Measurements from ENCODE around the gene GNA14. TPM values are rescaled to one million over a fixed set of nuclear protein-coding genes. Genes with fewer than 3 reads are reported as not detected.

GNA14 gene
- total and polyA plus RNA-seq, 2 experiments from 2014 or later = 3.9 to 10.5 TPM

GRCh38 chr9:77659926-77660325 is 11.8 kb upstream of the GNA14 start (continued):
- TF ChIP-seq ZNF462 (CRISPR knock-in tag; IDR thresholded peaks at IDR 0.05) (no peak), EZH2 (IDR thresholded peaks at IDR 0.05; ENCODE audit: low read depth, unreplicated experiment) (no peak), ZNF114 (CRISPR knock-in tag; IDR thresholded peaks at IDR 0.05) (no peak)
- TF ChIP-seq, protein P1, sequence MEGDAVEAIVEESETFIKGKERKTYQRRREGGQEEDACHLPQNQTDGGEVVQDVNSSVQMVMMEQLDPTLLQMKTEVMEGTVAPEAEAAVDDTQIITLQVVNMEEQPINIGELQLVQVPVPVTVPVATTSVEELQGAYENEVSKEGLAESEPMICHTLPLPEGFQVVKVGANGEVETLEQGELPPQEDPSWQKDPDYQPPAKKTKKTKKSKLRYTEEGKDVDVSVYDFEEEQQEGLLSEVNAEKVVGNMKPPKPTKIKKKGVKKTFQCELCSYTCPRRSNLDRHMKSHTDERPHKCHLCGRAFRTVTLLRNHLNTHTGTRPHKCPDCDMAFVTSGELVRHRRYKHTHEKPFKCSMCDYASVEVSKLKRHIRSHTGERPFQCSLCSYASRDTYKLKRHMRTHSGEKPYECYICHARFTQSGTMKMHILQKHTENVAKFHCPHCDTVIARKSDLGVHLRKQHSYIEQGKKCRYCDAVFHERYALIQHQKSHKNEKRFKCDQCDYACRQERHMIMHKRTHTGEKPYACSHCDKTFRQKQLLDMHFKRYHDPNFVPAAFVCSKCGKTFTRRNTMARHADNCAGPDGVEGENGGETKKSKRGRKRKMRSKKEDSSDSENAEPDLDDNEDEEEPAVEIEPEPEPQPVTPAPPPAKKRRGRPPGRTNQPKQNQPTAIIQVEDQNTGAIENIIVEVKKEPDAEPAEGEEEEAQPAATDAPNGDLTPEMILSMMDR (conservative IDR thresholded peaks at IDR 0.05; ENCODE audit: low read depth in 2 of 2) = no peak

GRCh38 chr9:77651203-77651602 is 3.1 kb upstream of the GNA14 start:
- peaks cover 37% of the 10 kb centered on the region for H3K27me3 ChIP-seq (ENCODE audit: insufficient read depth)
- H3K36me3 Mint-ChIP-seq (ENCODE audit: low read depth) = no peaks in the 10 kb centered on the region
- ATAC-seq (no peak), DNase-seq (ENCODE audit: low spot score) (peak; percentile 36)
- H3K27me3 Mint-ChIP-seq (ENCODE audit: insufficient read depth, low read depth, poor library complexity) = peaks cover 27% of the 10 kb centered on the region
- no peaks in the 10 kb centered on the region for H3F3A ChIP-seq (replicated peaks; ENCODE audit: low read depth)
- H3K4me3 Mint-ChIP-seq = no peak overlapping the region
- no peak overlapping the region for H3K4me2 ChIP-seq
- peaks cover 4% of the 10 kb centered on the region; the same call in 1 of the 2 replicates for H3K79me2 ChIP-seq (replicated peaks; ENCODE audit: insufficient read depth)
- no peaks in the 10 kb centered on the region for H4K20me1 ChIP-seq (replicated peaks; ENCODE audit: insufficient read depth)
- peaks cover 22% of the 10 kb centered on the region for H3K4me1 Mint-ChIP-seq
- TF ChIP-seq, protein P1 (conservative IDR thresholded peaks at IDR 0.05; ENCODE audit: low read depth in 2 of 2) = peak in 1 of 2 experiments; percentile 53; a peak in 2 of 4 replicates
- no peak for TF ChIP-seq CREB1 (CRISPR knock-in tag; IDR thresholded peaks at IDR 0.05; ENCODE audit: low read depth)
- peak overlapping the region; percentile 56; the same call in 1 of the 2 replicates for H2AFZ ChIP-seq
- H3K27ac ChIP-seq (ENCODE audit: low read depth) = no peak overlapping the region
- peaks cover 21% of the 10 kb centered on the region; the same call in 1 of the 2 replicates for H3K4me1 ChIP-seq (ENCODE audit: insufficient read depth)
- H3K27ac Mint-ChIP-seq = no peak overlapping the region
- H3K4me3 ChIP-seq = no peak overlapping the region
- H3K36me3 ChIP-seq (ENCODE audit: insufficient read depth) = no peaks in the 10 kb centered on the region
- H3K9me3 Mint-ChIP-seq = peaks cover 3% of the 10 kb centered on the region; the same call in 1 of the 3 replicates
- no peaks in the 10 kb centered on the region for H3K9me2 ChIP-seq (ENCODE audit: insufficient read depth)

All from GM23338 (cell line).